Subcutaneous abdominal adipose tissue (tissue), 5 donors: Measurements from ENCODE around the gene METRNL.

Source experiments
- H3K27ac ChIP-seq: one replicate; pipeline ENCODE4 v1.7.0; 2013; ENCODE audit warnings: low read depth, mild to moderate bottlenecking, inconsistent platforms, low read length, moderate library complexity
- H3K27me3 ChIP-seq, 5 donors: one replicate each; pipeline ENCODE4 v1.7.0; 2013; ENCODE audit warnings: low read length in 5 of 5, inconsistent platforms in 1 of 5; ENCODE audit not compliant: control insufficient read depth in 5 of 5, insufficient read depth in 4 of 5
- H3K36me3 ChIP-seq, 5 donors: one replicate each; pipeline ENCODE4 v1.7.0; 2013; ENCODE audit warnings: low read length in 5 of 5; ENCODE audit not compliant: control insufficient read depth in 5 of 5, insufficient read depth in 5 of 5
- H3K4me1 ChIP-seq, 5 donors: one replicate each; pipeline ENCODE4 v1.7.0; 2013; ENCODE audit warnings: low read length in 5 of 5, mild to moderate bottlenecking in 3 of 5, moderate library complexity in 1 of 5; ENCODE audit not compliant: control insufficient read depth in 5 of 5, insufficient read depth in 5 of 5
- H3K4me3 ChIP-seq, 5 donors: one replicate each; pipeline ENCODE4 v1.7.0; 2013; ENCODE audit warnings: low read length in 5 of 5, low read depth in 1 of 5
- H3K9ac ChIP-seq, 5 donors: one replicate each; pipeline ENCODE4 v1.7.0; 2013; ENCODE audit warnings: low read length in 5 of 5, mild to moderate bottlenecking in 4 of 5, moderate library complexity in 3 of 5
- H3K9me3 ChIP-seq, 5 donors: one replicate each; pipeline ENCODE4 v1.7.0; 2013; ENCODE audit warnings: low read length in 5 of 5; ENCODE audit not compliant: control insufficient read depth in 5 of 5
- donor health status: healthy.
- donor health status: healthy.
- donor health status: healthy.
- donor health status: healthy.
- donor health status: healthy.

The METRNL gene

DNA sequence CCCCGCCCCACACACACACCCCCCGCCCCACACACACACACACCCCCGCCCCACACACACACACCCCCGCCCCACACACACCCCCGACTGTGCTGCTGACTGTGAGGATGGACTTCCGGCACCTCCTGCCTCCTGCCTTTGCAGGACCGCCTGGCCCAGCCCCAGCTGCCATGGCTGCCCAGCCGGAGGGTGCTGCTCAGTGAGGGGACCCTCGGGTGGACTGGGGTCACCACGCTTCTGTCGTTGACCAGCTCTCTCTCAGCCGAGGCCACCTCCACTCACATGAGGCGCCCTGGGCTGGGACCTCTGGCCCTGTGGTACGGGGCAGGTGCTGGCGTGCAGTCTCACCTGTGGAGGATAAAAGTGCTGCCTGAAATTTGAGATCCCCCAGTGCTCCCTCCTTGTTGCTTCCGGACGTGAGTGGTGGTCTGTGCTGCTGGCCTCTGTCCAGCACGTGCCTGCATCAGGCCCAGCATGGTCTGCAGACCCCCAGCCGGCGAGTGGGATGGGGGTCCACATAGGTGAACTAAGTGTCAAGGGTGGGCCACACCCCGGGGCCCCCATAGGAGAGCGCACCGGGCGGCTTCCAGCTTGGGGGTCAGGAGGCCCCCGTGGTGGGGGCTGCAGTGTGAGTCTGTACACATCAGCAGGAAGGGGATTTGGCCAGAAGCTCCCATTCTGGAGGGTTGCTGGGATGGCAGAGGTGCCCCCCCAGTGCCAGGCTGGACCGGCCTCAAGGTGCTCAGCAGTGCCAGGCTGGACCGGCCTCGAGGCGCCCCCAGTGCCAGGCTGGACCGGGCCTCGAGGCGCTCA, 11.2 kb downstream of the METRNL start:
- Histone ChIP-seq H3K4me1 (peaks cover 0 to 76% (median 66%) of the 10 kb centered on the region in 5 donors), H3K27me3 (no peaks in the 10 kb centered on the region), H3K27ac (peak overlapping the region; percentile 81), H3K9me3 (no peaks in the 10 kb centered on the region), H3K9ac (no peak overlapping the region), H3K4me3 (peak overlapping the region in 2 of 5 donors; percentile 10 to 18), H3K36me3 (peaks cover 0 to 79% (median 46%) of the 10 kb centered on the region in 5 donors)

DNA sequence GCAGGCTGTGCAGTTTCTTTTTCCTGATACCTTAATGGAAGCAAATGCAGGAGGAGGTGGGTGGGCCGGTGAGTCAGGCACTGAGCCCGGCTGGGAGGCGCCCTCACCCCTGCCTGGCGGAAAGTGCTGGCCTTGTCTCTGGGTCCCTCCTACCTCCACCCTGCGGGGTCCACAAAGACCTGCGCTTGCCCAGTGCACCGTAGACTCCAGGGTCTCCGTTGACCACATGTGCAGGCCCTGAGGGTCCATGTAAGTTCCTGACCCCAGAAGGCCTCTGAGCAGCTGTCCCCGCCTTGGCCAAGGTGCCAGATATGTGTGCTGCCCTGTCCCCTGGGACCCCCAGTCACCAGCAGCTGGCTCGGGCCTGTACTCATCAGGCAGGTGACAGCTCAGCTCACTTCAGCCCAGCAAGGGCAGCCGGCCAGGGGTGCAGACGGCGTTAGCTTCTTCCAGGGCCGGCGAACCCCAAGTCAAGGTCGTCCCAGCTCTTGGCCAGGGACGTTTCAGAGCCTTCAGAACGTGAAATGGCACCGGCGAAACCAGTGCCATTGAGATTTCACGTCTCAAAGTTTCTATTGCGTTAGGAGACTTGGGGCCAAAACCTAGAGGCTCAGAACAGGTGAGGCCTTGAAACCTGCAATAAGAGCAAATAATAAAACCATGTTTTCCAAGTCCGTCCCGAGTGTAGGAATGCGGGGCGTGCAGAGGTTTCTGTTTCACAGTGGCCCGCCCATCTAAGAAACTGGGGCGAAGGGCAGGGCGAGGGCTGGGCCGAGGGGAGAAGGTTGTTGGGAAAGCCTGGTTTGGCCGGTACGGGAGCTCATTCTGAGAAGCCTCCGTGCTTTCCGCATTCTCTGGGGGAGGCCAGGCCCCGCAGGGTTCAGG, 12.1 kb downstream of the METRNL start:
- H3K36me3 ChIP-seq = peaks cover 0 to 80% (median 53%) of the 10 kb centered on the region in 5 donors
- peak overlapping the region; percentile 21 to 56 (median 47) for H3K4me3 ChIP-seq
- H3K4me1 ChIP-seq = peaks cover 0 to 69% (median 58%) of the 10 kb centered on the region in 5 donors
- peak overlapping the region in 3 of 5 donors; percentile 26 to 64 (median 61) for H3K9ac ChIP-seq
- no peaks in the 10 kb centered on the region for H3K9me3 ChIP-seq
- H3K27me3 ChIP-seq = no peaks in the 10 kb centered on the region
- H3K27ac ChIP-seq = peak overlapping the region; percentile 81

DNA sequence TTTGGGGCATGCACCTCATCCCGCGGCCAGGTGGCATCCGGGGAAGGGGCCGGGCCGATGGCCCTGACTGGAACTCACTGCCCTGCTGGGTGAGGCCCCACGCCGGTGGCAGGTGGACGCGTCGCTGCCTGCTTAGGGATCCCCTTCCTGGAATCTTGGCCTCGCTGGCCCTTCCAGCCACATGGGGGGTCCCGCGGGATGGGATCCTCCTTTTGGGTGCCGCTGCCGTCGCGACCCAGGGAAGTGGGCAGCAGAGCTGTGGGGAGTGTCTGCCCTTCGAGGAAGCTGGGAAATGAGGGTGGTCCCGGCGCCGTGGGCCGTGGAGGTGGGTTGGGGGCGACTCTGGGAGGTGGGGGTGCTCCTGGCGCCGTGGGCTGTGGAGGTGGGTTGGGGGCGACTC, 12.8 kb downstream of the METRNL start:
- Histone ChIP-seq H3K36me3 (peaks cover 0 to 81% (median 53%) of the 10 kb centered on the region in 5 donors), H3K4me1 (peaks cover 0 to 65% (median 56%) of the 10 kb centered on the region in 5 donors), H3K9me3 (no peaks in the 10 kb centered on the region), H3K9ac (peak overlapping the region in 2 of 5 donors; percentile 61 to 64), H3K4me3 (peak overlapping the region in 4 of 5 donors; percentile 21 to 56 (median 40)), H3K27ac (peak overlapping the region; percentile 81), H3K27me3 (no peaks in the 10 kb centered on the region)

DNA sequence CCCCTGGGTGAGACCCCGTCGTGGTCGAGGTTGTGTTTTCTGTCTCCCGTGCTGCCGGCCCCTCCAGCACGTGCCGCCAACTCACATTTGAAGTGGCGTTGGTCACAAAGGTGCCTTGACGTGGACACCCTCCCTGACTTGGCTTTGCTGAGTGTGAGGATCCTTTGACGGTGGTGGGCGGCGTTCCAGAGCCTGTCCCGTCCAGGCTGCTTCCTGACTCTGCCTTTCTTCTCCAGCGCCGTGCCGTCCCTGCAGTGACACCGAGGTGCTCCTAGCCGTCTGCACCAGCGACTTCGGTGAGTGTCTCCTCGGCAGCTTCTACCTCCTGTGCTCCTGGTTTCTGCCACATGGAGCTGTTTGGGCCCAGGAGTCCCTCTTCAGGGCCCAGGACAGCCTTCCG, 13.5 kb downstream of the METRNL start:
- no peaks in the 10 kb centered on the region for H3K27me3 ChIP-seq
- peak overlapping the region in 2 of 5 donors; percentile 24 to 30 for H3K4me3 ChIP-seq
- peaks cover 0 to 63% (median 52%) of the 10 kb centered on the region in 5 donors for H3K4me1 ChIP-seq
- H3K36me3 ChIP-seq = peaks cover 0 to 73% (median 49%) of the 10 kb centered on the region in 5 donors
- no peak overlapping the region for H3K27ac ChIP-seq
- H3K9me3 ChIP-seq = no peaks in the 10 kb centered on the region
- peak overlapping the region in 1 of 5 donors; percentile 19 for H3K9ac ChIP-seq

DNA sequence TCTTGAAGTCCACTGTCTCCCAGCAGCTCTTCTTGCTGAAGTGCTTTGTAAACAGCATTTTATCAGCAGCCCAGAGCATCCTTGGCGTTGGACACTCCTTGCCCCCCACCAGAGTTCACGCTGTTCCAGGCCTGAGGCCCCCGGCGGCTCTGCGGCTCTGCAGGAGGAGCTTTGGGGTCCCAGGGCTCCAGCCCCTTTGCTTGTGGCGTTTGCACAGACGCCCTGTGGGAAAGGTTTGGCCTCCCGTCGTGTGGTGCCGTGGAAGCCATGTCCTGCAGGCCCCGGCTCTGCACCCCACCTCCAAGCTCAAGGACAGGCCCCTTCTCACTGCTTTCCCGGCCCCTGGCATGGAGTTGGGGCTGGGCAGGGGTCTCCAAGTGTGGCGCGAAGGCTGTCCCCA, 14.1 kb downstream of the METRNL start:
- Histone ChIP-seq H3K4me3 (peak overlapping the region in 1 of 5 donors; percentile 30), H3K9me3 (no peaks in the 10 kb centered on the region), H3K27me3 (no peaks in the 10 kb centered on the region), H3K27ac (no peak overlapping the region), H3K9ac (no peak overlapping the region), H3K36me3 (peaks cover 0 to 67% (median 45%) of the 10 kb centered on the region in 5 donors), H3K4me1 (peaks cover 0 to 63% (median 51%) of the 10 kb centered on the region in 5 donors)

DNA sequence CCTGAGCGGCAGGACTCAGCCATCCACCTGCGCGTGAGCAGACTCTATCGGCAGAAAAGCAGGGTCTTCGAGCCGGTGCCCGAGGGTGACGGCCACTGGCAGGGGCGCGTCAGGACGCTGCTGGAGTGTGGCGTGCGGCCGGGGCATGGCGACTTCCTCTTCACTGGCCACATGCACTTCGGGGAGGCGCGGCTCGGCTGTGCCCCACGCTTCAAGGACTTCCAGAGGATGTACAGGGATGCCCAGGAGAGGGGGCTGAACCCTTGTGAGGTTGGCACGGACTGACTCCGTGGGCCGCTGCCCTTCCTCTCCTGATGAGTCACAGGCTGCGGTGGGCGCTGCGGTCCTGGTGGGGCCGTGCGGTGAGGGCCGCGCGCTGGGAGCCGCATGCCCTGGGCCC, 14.9 kb downstream of the METRNL start:
- H3K36me3 ChIP-seq = peaks cover 0 to 62% (median 42%) of the 10 kb centered on the region in 5 donors
- no peak overlapping the region for H3K9ac ChIP-seq
- H3K4me3 ChIP-seq = no peak overlapping the region
- peaks cover 0 to 63% (median 51%) of the 10 kb centered on the region in 5 donors for H3K4me1 ChIP-seq
- H3K27me3 ChIP-seq = no peaks in the 10 kb centered on the region
- H3K27ac ChIP-seq = no peak overlapping the region
- H3K9me3 ChIP-seq = no peaks in the 10 kb centered on the region

DNA sequence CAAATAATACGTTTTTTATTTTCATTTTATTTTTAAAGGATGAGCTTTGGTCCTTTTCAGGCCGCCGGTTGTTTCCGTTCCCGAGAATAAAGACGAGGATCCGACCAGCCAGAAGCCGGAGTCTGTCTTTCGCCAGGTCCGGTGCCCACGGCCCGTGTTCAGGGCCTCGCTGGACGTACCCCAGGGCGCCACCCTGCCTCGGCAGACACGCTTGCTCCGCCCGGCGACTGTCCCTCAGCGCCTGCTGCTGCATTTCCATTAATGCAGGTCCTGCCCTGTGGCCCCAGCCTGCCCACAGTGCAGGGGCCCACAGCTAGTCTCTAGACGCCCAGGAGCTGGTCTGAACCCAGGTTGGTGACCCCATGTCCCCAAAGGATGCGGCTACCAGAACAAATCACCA, 15.6 kb downstream of the METRNL start:
- Histone ChIP-seq H3K9ac (no peak overlapping the region), H3K36me3 (peaks cover 0 to 57% (median 38%) of the 10 kb centered on the region in 5 donors), H3K27ac (no peak overlapping the region), H3K27me3 (no peaks in the 10 kb centered on the region), H3K9me3 (no peaks in the 10 kb centered on the region), H3K4me1 (peaks cover 0 to 65% (median 56%) of the 10 kb centered on the region in 5 donors), H3K4me3 (no peak overlapping the region)

DNA sequence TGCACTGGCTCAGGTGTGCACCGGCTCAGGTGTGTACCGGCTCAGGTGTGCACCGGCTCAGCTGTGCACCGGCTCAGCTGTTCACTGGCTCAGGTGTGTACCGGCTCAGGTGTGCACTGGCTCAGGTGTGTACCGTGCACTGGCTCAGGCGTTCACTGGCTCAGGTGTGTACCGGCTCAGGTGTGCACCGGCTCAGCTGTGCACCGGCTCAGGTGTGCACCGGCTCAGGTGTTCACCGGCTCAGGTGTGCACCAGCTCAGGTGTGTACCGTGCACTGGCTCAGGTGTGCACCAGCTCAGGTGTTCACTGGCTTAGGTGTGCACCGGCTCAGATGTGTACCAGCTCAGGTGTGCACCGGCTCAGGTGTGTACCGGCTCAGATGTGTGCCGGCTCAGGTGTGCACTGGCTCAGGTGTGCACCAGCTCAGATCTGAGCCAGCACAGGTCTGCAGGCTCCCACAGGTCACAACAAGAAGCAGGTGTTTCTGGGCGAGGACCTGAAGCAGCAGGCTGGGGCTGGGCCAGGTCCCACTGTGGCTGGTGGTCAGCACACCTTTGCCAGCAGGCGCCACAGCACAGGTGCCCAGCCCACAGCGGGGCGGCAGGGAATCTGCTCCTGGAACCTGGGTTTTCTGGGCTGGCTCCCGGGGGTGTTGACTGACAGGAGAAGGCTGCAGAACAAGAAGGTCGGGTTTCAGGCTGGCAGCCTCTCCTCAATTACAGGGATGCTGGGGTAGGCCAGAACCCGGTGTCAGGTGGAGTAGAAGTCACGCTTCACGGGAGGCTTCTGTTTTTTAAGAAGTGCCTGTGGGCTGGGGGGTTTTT, 17.2 kb downstream of the METRNL start:
- Histone ChIP-seq H3K9ac (no peak overlapping the region), H3K4me3 (no peak overlapping the region), H3K4me1 (peaks cover 2 to 66% (median 57%) of the 10 kb centered on the region in 5 donors), H3K36me3 (peaks cover 0 to 44% (median 38%) of the 10 kb centered on the region in 5 donors), H3K27ac (no peak overlapping the region), H3K27me3 (no peaks in the 10 kb centered on the region), H3K9me3 (no peaks in the 10 kb centered on the region)

DNA sequence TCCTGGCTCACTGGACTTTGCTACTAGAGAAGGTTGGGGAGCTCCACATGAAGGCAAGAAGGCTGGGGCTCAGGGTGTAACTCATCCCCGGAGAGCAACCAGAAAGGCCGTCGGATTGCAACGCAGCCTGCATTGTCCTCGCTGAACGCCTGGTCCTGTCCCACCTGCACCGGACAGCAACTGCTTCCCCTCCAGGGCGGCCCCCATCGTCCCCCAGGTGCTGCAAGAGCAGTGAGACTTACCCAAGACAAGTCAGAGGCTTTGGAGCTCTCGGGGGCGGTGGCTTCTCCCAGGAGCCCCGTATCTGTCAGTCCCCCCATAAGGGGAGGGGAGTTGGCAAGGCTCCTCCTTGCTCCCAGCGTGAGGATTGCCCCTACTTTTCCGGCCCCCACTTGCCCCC, 18.4 kb downstream of the METRNL start:
- Histone ChIP-seq H3K4me3 (no peak overlapping the region), H3K27me3 (no peaks in the 10 kb centered on the region), H3K27ac (no peak overlapping the region), H3K9ac (no peak overlapping the region), H3K4me1 (peaks cover 2 to 61% (median 53%) of the 10 kb centered on the region in 5 donors), H3K9me3 (no peaks in the 10 kb centered on the region), H3K36me3 (peaks cover 0 to 41% (median 38%) of the 10 kb centered on the region in 5 donors)
